ENCODE measurements around the gene KRTAP5-2. TPM values are rescaled to one million over a fixed set of nuclear protein-coding genes. Genes with fewer than 3 reads are reported as not detected.
"Not testable (repeated sequence)": the region's sequence is repeated elsewhere in the genome, so short reads cannot be mapped to it uniquely, and the experiment has no call there.

Gene KRTAP5-2
- total and polyA plus RNA-seq, 7 experiments from 2014 or later = not detected

- Mint-ChIP-seq H3K9me3 (peaks cover 0 to 2% (median 0%) of the 10 kb centered on the region in 11 donors), H3K27ac (no peak overlapping the region), H3K4me1 (peaks cover 0 to 5% (median 4%) of the 10 kb centered on the region in 7 donors), H3K27me3 (peaks cover 4 to 46% (median 26%) of the 10 kb centered on the region in 5 donors), H3K4me3 (no peak overlapping the region), H3K36me3 (no peaks in the 10 kb centered on the region)
- no peak overlapping the region for H3K4me3 ChIP-seq (ENCODE audit: low read length)
- ATAC-seq = no peak
- H3K27me3 ChIP-seq (ENCODE audit: control insufficient read depth in 2 of 2, insufficient read depth in 2 of 2, low read length in 2 of 2) = peaks cover 0 to 2% of the 10 kb centered on the region in 2 donors
- POLR2A ChIA-PET = no interaction called here
- H3K4me1 ChIP-seq (ENCODE audit: control insufficient read depth in 2 of 2, insufficient read depth in 2 of 2, low read length in 2 of 2) = no peaks in the 10 kb centered on the region
- CTCF ChIA-PET = no interaction called here
- intact Hi-C loops (cut with micrococcal nuclease) = no loop called here
- H3K27ac ChIP-seq (ENCODE audit: low read depth, low read length) = no peak overlapping the region
- no peaks in the 10 kb centered on the region for H3K36me3 ChIP-seq (ENCODE audit: control insufficient read depth in 2 of 3, insufficient read depth in 3 of 3, low read length in 3 of 3)
- no peak for DNase-seq
- H3K9me3 ChIP-seq (ENCODE audit: control insufficient read depth in 2 of 3, low read length in 3 of 3) = no peaks in the 10 kb centered on the region
These were observed 20.1 kb upstream of the KRTAP5-2 start for GRCh38 chr11:1618231-1618630.

GRCh38 chr11:1608363-1608762, 10.3 kb upstream of the KRTAP5-2 start, which contains the start of gene KRTAP5-3:
Gene KRTAP5-3 (minus strand): TSS chr11:1608463. CDS start chr11:1608385, 78 bp downstream.
- ATAC-seq = no peak
- no peaks in the 10 kb centered on the region for H3K36me3 ChIP-seq (ENCODE audit: control insufficient read depth in 2 of 3, insufficient read depth in 3 of 3, low read length in 3 of 3)
- ChIA-PET CTCF (no interaction called here), POLR2A (no interaction called here)
- Mint-ChIP-seq H3K36me3 (no peaks in the 10 kb centered on the region), H3K4me3 (no peak within 1 kb of the TSS), H3K9me3 (peaks cover 0 to 3% (median 0%) of the 10 kb centered on the region in 11 donors), H3K27me3 (peaks cover 14 to 31% (median 26%) of the 10 kb centered on the region in 5 donors), H3K27ac (no peak within 1 kb of the TSS), H3K4me1 (peaks cover 0 to 3% (median 0%) of the 10 kb centered on the region in 7 donors)
- no peaks in the 10 kb centered on the region for H3K4me1 ChIP-seq (ENCODE audit: control insufficient read depth in 2 of 2, insufficient read depth in 2 of 2, low read length in 2 of 2)
- H3K9me3 ChIP-seq (ENCODE audit: control insufficient read depth in 2 of 3, low read length in 3 of 3) = no peaks in the 10 kb centered on the region
- no peak within 1 kb of the TSS for H3K4me3 ChIP-seq (ENCODE audit: low read length)
- H3K27ac ChIP-seq (ENCODE audit: low read depth, low read length) = no peak within 1 kb of the TSS
- intact Hi-C loops (cut with micrococcal nuclease) = no loop called here
- peaks cover 0 to 4% of the 10 kb centered on the region in 2 donors for H3K27me3 ChIP-seq (ENCODE audit: control insufficient read depth in 2 of 2, insufficient read depth in 2 of 2, low read length in 2 of 2)
- no peak for DNase-seq

DNA sequence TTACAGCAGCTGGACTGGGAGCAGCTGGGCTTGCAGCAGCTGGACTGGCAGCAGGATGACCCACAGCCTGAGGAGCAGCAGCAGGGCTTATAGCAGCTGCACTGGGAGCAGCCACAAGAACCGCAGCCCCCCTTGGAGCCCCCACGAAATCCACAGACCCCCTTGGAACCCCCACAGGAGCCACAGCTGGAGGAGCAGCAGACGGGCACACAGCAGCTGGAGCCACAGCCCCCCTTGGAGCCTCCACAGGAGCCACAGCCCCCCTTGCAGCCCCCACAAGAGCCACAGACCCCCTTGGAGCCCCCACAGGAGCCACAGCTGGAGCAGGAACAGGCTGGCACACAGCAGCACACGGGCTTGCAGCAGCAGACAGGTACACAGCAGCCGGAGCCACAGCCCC, 9.8 kb upstream of the KRTAP5-2 start:
- DNase-seq; H3K4me3 ChIP-seq (ENCODE audit: low read length); H3K9me3 ChIP-seq (ENCODE audit: control insufficient read depth in 2 of 3, low read length in 3 of 3); H3K27me3 ChIP-seq (ENCODE audit: control insufficient read depth in 2 of 2, insufficient read depth in 2 of 2, low read length in 2 of 2); H3K36me3 ChIP-seq (ENCODE audit: control insufficient read depth in 2 of 3, insufficient read depth in 3 of 3, low read length in 3 of 3); H3K36me3 Mint-ChIP-seq; ATAC-seq; H3K4me3 Mint-ChIP-seq; H3K27ac ChIP-seq (ENCODE audit: low read depth, low read length); H3K4me1 Mint-ChIP-seq; H3K9me3 Mint-ChIP-seq; H3K4me1 ChIP-seq (ENCODE audit: control insufficient read depth in 2 of 2, insufficient read depth in 2 of 2, low read length in 2 of 2); CTCF ChIA-PET; H3K27ac Mint-ChIP-seq; intact Hi-C loops (cut with micrococcal nuclease); POLR2A ChIA-PET: not testable (repeated sequence)
- H3K27me3 Mint-ChIP-seq = peaks cover 19 to 36% (median 30%) of the 10 kb centered on the region in 5 donors

DNA sequence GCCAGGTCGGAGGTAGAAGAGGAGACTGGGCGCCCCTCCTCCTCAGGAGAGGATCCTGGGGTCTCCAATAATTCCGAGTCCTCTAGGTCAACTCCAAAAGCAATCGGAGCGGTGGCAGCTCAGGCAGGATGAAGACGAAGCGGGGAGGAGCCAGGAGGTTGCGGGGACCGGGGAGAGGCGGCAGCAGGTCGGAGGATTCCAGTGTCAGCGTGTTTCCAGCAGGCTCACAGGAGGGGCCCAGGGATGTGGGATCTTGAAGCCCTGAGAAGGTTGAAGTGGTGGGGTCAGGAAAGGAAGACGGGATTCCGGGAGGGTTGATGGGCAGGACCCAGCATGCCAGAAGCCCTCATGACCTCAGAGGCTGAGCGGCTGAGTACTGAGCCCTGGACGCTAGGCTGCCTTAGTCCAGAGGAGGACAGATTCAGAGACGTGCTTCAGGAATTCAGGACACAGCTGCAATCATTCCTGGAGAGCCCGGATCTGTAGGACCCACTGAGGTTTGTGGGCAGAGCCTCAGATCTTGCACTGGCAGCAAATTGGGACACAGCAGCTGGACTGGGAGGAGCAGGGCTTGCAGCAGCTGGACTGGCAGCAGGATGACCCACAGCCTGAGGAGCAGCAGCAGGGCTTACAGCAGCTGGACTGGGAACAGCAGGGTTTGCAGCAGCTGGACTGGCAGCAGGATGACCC, 9.2 kb upstream of the KRTAP5-2 start:
- ATAC-seq; H3K9me3 Mint-ChIP-seq; H3K27ac Mint-ChIP-seq; H3K4me1 Mint-ChIP-seq; H3K4me1 ChIP-seq (ENCODE audit: control insufficient read depth in 2 of 2, insufficient read depth in 2 of 2, low read length in 2 of 2); intact Hi-C loops (cut with micrococcal nuclease); POLR2A ChIA-PET; H3K36me3 Mint-ChIP-seq; H3K27me3 ChIP-seq (ENCODE audit: control insufficient read depth in 2 of 2, insufficient read depth in 2 of 2, low read length in 2 of 2); CTCF ChIA-PET; H3K27ac ChIP-seq (ENCODE audit: low read depth, low read length); H3K9me3 ChIP-seq (ENCODE audit: control insufficient read depth in 2 of 3, low read length in 3 of 3); DNase-seq; H3K4me3 ChIP-seq (ENCODE audit: low read length); H3K4me3 Mint-ChIP-seq; H3K36me3 ChIP-seq (ENCODE audit: control insufficient read depth in 2 of 3, insufficient read depth in 3 of 3, low read length in 3 of 3): not testable (repeated sequence)
- H3K27me3 Mint-ChIP-seq = peaks cover 22 to 41% (median 32%) of the 10 kb centered on the region in 5 donors

GRCh38 chr11:1605923-1606322, 7.8 kb upstream of the KRTAP5-2 start:
- H3K4me1 Mint-ChIP-seq; H3K4me3 Mint-ChIP-seq; H3K9me3 Mint-ChIP-seq; H3K36me3 Mint-ChIP-seq; H3K4me3 ChIP-seq (ENCODE audit: low read length); H3K27me3 ChIP-seq (ENCODE audit: control insufficient read depth in 2 of 2, insufficient read depth in 2 of 2, low read length in 2 of 2); DNase-seq; H3K27ac ChIP-seq (ENCODE audit: low read depth, low read length); H3K36me3 ChIP-seq (ENCODE audit: control insufficient read depth in 2 of 3, insufficient read depth in 3 of 3, low read length in 3 of 3); intact Hi-C loops (cut with micrococcal nuclease); H3K9me3 ChIP-seq (ENCODE audit: control insufficient read depth in 2 of 3, low read length in 3 of 3); H3K4me1 ChIP-seq (ENCODE audit: control insufficient read depth in 2 of 2, insufficient read depth in 2 of 2, low read length in 2 of 2); POLR2A ChIA-PET: not testable (repeated sequence)
- peaks cover 34 to 47% (median 40%) of the 10 kb centered on the region in 5 donors for H3K27me3 Mint-ChIP-seq
- CTCF ChIA-PET = interaction anchor here (0.6 to 1.2 kb wide), 3 partner anchors 9 to 812 kb away, joined by 3 read pairs; no protein-coding TSS in a partner anchor
- H3K27ac Mint-ChIP-seq = peak overlapping the region in 2 of 9 donors; percentile 7 to 54
- ATAC-seq = peak; percentile 22

DNA sequence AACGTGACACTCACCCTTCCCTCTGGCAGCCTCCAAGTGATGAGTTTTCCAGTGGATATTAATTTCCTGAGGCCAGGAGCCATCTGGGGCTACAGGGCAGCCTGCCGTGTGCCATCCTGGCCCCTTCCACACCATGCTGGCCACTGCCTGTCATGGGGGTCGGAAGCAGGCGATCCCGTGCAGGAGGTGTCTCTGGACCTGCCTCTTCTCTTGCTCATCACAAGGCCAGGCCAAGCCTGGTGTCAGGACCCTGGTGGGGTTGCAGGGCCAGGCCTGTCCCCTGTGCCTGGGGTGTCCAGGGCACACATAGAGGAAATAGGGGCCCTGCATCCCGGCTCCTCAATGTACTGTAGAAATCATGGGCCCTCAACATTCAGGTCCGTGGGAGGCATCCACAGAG, 6.6 kb upstream of the KRTAP5-2 start:
- H3K27ac ChIP-seq (ENCODE audit: low read depth, low read length) = no peak overlapping the region
- Mint-ChIP-seq H3K27ac (no peak overlapping the region), H3K36me3 (no peaks in the 10 kb centered on the region), H3K27me3 (peaks cover 36 to 49% (median 47%) of the 10 kb centered on the region in 5 donors), H3K4me1 (peaks cover 0 to 3% (median 0%) of the 10 kb centered on the region in 7 donors), H3K9me3 (no peaks in the 10 kb centered on the region), H3K4me3 (no peak overlapping the region)
- intact Hi-C loops (cut with micrococcal nuclease) = no loop called here
- H3K4me1 ChIP-seq (ENCODE audit: control insufficient read depth in 2 of 2, insufficient read depth in 2 of 2, low read length in 2 of 2) = no peaks in the 10 kb centered on the region
- ATAC-seq = no peak
- no peaks in the 10 kb centered on the region for H3K36me3 ChIP-seq (ENCODE audit: control insufficient read depth in 2 of 3, insufficient read depth in 3 of 3, low read length in 3 of 3)
- CTCF ChIA-PET = interaction anchor here (0.6 to 1.2 kb wide), 2 partner anchors 16 to 285 kb away, joined by 3 read pairs; no protein-coding TSS in a partner anchor
- POLR2A ChIA-PET = no interaction called here
- DNase-seq = no peak
- H3K27me3 ChIP-seq (ENCODE audit: control insufficient read depth in 2 of 2, insufficient read depth in 2 of 2, low read length in 2 of 2) = peaks cover 0 to 4% of the 10 kb centered on the region in 2 donors
- H3K4me3 ChIP-seq (ENCODE audit: low read length) = no peak overlapping the region
- no peaks in the 10 kb centered on the region for H3K9me3 ChIP-seq (ENCODE audit: control insufficient read depth in 2 of 3, low read length in 3 of 3)

- no peaks in the 10 kb centered on the region for H3K36me3 Mint-ChIP-seq
- Histone ChIP-seq H3K9me3 (ENCODE audit: control insufficient read depth in 2 of 3, low read length in 3 of 3) (no peaks in the 10 kb centered on the region), H3K4me1 (ENCODE audit: control insufficient read depth in 2 of 2, insufficient read depth in 2 of 2, low read length in 2 of 2) (no peaks in the 10 kb centered on the region), H3K4me3 (ENCODE audit: low read length) (no peak overlapping the region), H3K36me3 (ENCODE audit: control insufficient read depth in 2 of 3, insufficient read depth in 3 of 3, low read length in 3 of 3) (no peaks in the 10 kb centered on the region), H3K27ac (ENCODE audit: low read depth, low read length) (no peak overlapping the region), H3K27me3 (ENCODE audit: control insufficient read depth in 2 of 2, insufficient read depth in 2 of 2, low read length in 2 of 2) (peaks cover 0 to 4% of the 10 kb centered on the region in 2 donors)
- no peaks in the 10 kb centered on the region for H3K9me3 Mint-ChIP-seq
- H3K4me3 Mint-ChIP-seq = no peak overlapping the region
- no peak overlapping the region for H3K27ac Mint-ChIP-seq
- DNase-seq (no peak), ATAC-seq (no peak)
- intact Hi-C loops (cut with micrococcal nuclease) = no loop called here
- CTCF ChIA-PET = no interaction called here
- POLR2A ChIA-PET = no interaction called here
- peaks cover 36 to 54% (median 52%) of the 10 kb centered on the region in 5 donors for H3K27me3 Mint-ChIP-seq
- H3K4me1 Mint-ChIP-seq = peaks cover 0 to 3% (median 0%) of the 10 kb centered on the region in 7 donors
These were observed 6.1 kb upstream of the KRTAP5-2 start for GRCh38 chr11:1604181-1604580.
